ENCODE results near the gene CIT. TPM values are rescaled to one million over a fixed set of nuclear protein-coding genes. Genes with fewer than 3 reads are reported as not detected.

CIT gene
- total RNA-seq, 1 experiment from 2014 or later: 67.9 TPM

- ChIA-PET POLR2A (no interaction called here), CTCF (no interaction called here)
- BruUV-seq (replicated peaks): no TSS peak
Observed at GRCh38 chr12:119827760-119828159, 49.4 kb downstream of the CIT start.

GRCh38 chr12:119826661-119827445, 50.3 kb downstream of the CIT start:
- ChIA-PET POLR2A (no interaction called here), CTCF (no interaction called here)
- no peaks in the 10 kb centered on the region for H3K9me3 ChIP-seq (ENCODE audit: control insufficient read depth, insufficient read depth, low read depth, low read length)
- in situ Hi-C loops (cut with HindIII; ENCODE audit: low pct_unique_long_range_greater_than_20kb, low sequenced_read_pairs): no loop called here
- H3K4me1 ChIP-seq (ENCODE audit: control insufficient read depth, insufficient read depth, low read length): no peaks in the 10 kb centered on the region
- TF ChIP-seq TCF7L2 (IDR thresholded peaks at IDR 0.05; ENCODE audit: low read depth, low read length) (no peak), SIN3A (IDR thresholded peaks at IDR 0.05; ENCODE audit: borderline replicate concordance, insufficient read depth, low read depth, low read length) (no peak), REST (IDR thresholded peaks at IDR 0.05; ENCODE audit: insufficient read depth in 1 of 2, low read depth in 2 of 2, low read length in 1 of 2) (no peak), CTCF (IDR thresholded peaks at IDR 0.05) (no peak), POLR2AphosphoS5 (IDR thresholded peaks at IDR 0.05; ENCODE audit: low read depth, low read length) (no peak)
- no peak for DNase-seq (ENCODE audit: low read depth, low spot score)
- ATAC-seq: no peak
- H3K27me3 ChIP-seq (ENCODE audit: control insufficient read depth, insufficient read depth, low read length): no peaks in the 10 kb centered on the region
- intact Hi-C loops (cut with micrococcal nuclease; ENCODE audit: unreplicated experiment): no loop called here
- no peak overlapping the region for H3K27ac ChIP-seq (ENCODE audit: low read length)
- H3K4me3 ChIP-seq (ENCODE audit: low read depth in 2 of 2, low read length in 2 of 2): no peak overlapping the region
- no peaks in the 10 kb centered on the region; the same call in 1 of the 2 replicates for H3K36me3 ChIP-seq (ENCODE audit: control insufficient read depth, insufficient read depth, low read length)
- no TSS peak for BruUV-seq (replicated peaks)

More at GRCh38 chr12:119827760-119828159, 49.4 kb downstream of the CIT start:
- Histone ChIP-seq H3K36me3 (ENCODE audit: control insufficient read depth, insufficient read depth, low read length) (peaks cover under 1% of the 10 kb centered on the region; the same call in 1 of the 2 replicates), H3K4me1 (ENCODE audit: control insufficient read depth, insufficient read depth, low read length) (no peaks in the 10 kb centered on the region), H3K27ac (ENCODE audit: low read length) (no peak overlapping the region), H3K4me3 (ENCODE audit: low read depth in 2 of 2, low read length in 2 of 2) (no peak overlapping the region), H3K9me3 (ENCODE audit: control insufficient read depth, insufficient read depth, low read depth, low read length) (no peaks in the 10 kb centered on the region), H3K27me3 (ENCODE audit: control insufficient read depth, insufficient read depth, low read length) (no peaks in the 10 kb centered on the region)
- in situ Hi-C loops (cut with HindIII; ENCODE audit: low pct_unique_long_range_greater_than_20kb, low sequenced_read_pairs) (no loop called here), intact Hi-C loops (cut with micrococcal nuclease; ENCODE audit: unreplicated experiment) (no loop called here)
- ATAC-seq (no peak), DNase-seq (ENCODE audit: low read depth, low spot score) (no peak)
- TF ChIP-seq TCF7L2 (IDR thresholded peaks at IDR 0.05; ENCODE audit: low read depth, low read length) (no peak), CTCF (IDR thresholded peaks at IDR 0.05) (no peak), POLR2AphosphoS5 (IDR thresholded peaks at IDR 0.05; ENCODE audit: low read depth, low read length) (no peak), REST (IDR thresholded peaks at IDR 0.05; ENCODE audit: insufficient read depth in 1 of 2, low read depth in 2 of 2, low read length in 1 of 2) (no peak), SIN3A (IDR thresholded peaks at IDR 0.05; ENCODE audit: borderline replicate concordance, insufficient read depth, low read depth, low read length) (no peak)
